ENCODE results near the gene MGLL.

DNA sequence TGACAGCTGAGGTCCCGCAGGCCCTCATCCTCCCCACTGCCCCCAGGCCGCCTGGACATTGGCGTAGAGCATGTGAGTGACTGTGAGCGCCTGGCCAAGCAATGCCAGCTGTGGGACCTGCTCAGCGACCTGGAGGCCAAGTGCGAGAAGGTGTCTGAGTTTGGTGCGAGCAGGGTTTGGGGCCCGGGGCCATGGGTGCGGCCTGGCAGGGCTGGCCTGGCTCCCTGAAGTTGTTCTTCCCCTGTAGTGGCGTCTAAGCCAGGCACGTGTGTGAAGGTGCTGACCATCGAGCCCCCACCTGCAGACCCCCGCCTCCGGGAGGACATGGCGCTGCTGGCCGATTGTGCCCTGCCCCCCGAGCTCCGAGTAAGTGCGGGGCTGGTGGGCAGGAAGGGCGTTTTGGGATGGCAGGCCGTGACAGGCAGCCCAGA, 145.4 kb downstream of the MGLL start:
- TF ChIP-seq CTCF (IDR thresholded peaks at IDR 0.05) (no peak), POLR2A (IDR thresholded peaks at IDR 0.05) (no peak)
